ENCODE measurements around the gene MRPS9.

Gene MRPS9

GRCh38 chr2:105080461-105080860, 42.6 kb downstream of the MRPS9 start:
- DNase-seq, result no peak

GRCh38 chr2:105081006-105081601, 43.2 kb downstream of the MRPS9 start:
- no peak for DNase-seq

GRCh38 chr2:105082107-105082506, 44.2 kb downstream of the MRPS9 start:
- DNase-seq, result no peak

GRCh38 chr2:105085525-105085924, 47.7 kb downstream of the MRPS9 start:
- no peak for DNase-seq

GRCh38 chr2:105087273-105087672, 49.4 kb downstream of the MRPS9 start:
- no peak for DNase-seq

GRCh38 chr2:105090091-105090490, 52.2 kb downstream of the MRPS9 start:
- DNase-seq, result peak in 2 of 4 experiments; percentile 16 to 23

GRCh38 chr2:105092797-105093196, 54.9 kb downstream of the MRPS9 start:
- no peak for DNase-seq

- peak in 3 of 4 experiments; percentile 26 to 46 (median 45) for DNase-seq
Observed at GRCh38 chr2:105099153-105099552, 61.3 kb downstream of the MRPS9 start.

- peak; percentile 61 to 79 (median 77) for DNase-seq
Observed at GRCh38 chr2:105100046-105100840, 62.4 kb downstream of the MRPS9 start.

GRCh38 chr2:105102001-105102400, 64.1 kb downstream of the MRPS9 start:
- no peak for DNase-seq

GRCh38 chr2:105102963-105103421, 65.1 kb downstream of the MRPS9 start:
- DNase-seq, result no peak

GRCh38 chr2:105103481-105103880, 65.6 kb downstream of the MRPS9 start:
- DNase-seq, result no peak

GRCh38 chr2:105104208-105104731, 66.4 kb downstream of the MRPS9 start:
- peak in 3 of 4 experiments; percentile 15 to 40 (median 27) for DNase-seq

GRCh38 chr2:105110295-105110829, 72.5 kb downstream of the MRPS9 start:
- no peak for DNase-seq

- no peak for DNase-seq
Observed at GRCh38 chr2:105111365-105112150, 73.7 kb downstream of the MRPS9 start.

GRCh38 chr2:105112345-105112744, 74.5 kb downstream of the MRPS9 start:
- no peak for DNase-seq

- no peak for DNase-seq
Observed at GRCh38 chr2:105113616-105114291, 75.9 kb downstream of the MRPS9 start.

- DNase-seq, result peak; percentile 37 to 75 (median 56)
Observed at GRCh38 chr2:105114551-105114950, 76.7 kb downstream of the MRPS9 start.

- DNase-seq, result no peak
Observed at GRCh38 chr2:105116348-105116747, 78.5 kb downstream of the MRPS9 start.

GRCh38 chr2:105117565-105117964, 79.7 kb downstream of the MRPS9 start:
- DNase-seq, result no peak

- DNase-seq, result peak in 2 of 4 experiments; percentile 19 to 27
Observed at GRCh38 chr2:105118960-105119359, 81.1 kb downstream of the MRPS9 start.

GRCh38 chr2:105121434-105121833, 83.6 kb downstream of the MRPS9 start:
- peak in 3 of 4 experiments; percentile 24 to 44 (median 34) for DNase-seq

Data from suppressor macrophage (primary cell).